Osteoblast (primary cell): ENCODE results near the gene IRX3. TPM values are rescaled to one million over a fixed set of nuclear protein-coding genes. Genes with fewer than 3 reads are reported as not detected.

ENCODE experiments used
- DNase-seq: peaks from one replicate; pipeline ENCODE4 v3.0.0; 2011; ENCODE audit warnings: low spot score, mixed read lengths; ENCODE audit not compliant: insufficient read length; ENCODE audit errors: missing footprints
- H2AFZ ChIP-seq: 2 replicates; pipeline ENCODE4 v1.6.0; 2011; ENCODE audit warnings: mild to moderate bottlenecking, low read length
- H3K27ac ChIP-seq: 2 replicates; pipeline ENCODE4 v1.5.1; 2011; ENCODE audit warnings: mild to moderate bottlenecking, low read depth, low read length, moderate library complexity
- H3K27me3 ChIP-seq: 2 replicates; pipeline ENCODE4 v1.6.0; 2012; ENCODE audit warnings: mild to moderate bottlenecking, control low read depth, inconsistent platforms, low read length, moderate library complexity; ENCODE audit not compliant: insufficient read depth
- H3K36me3 ChIP-seq: 2 replicates; pipeline ENCODE4 v1.5.1; 2011; ENCODE audit warnings: mild to moderate bottlenecking, low read length, control low read depth, moderate library complexity; ENCODE audit not compliant: insufficient read depth
- H3K4me1 ChIP-seq: 2 replicates; pipeline ENCODE4 v1.5.1; 2011; ENCODE audit warnings: mild to moderate bottlenecking, low read length, control low read depth, moderate library complexity; ENCODE audit not compliant: insufficient read depth
- H3K4me2 ChIP-seq: 2 replicates; pipeline ENCODE4 v1.6.0; 2011; ENCODE audit warnings: mild to moderate bottlenecking, low read length; ENCODE audit not compliant: insufficient read depth
- H3K4me3 ChIP-seq: fragments of 200-600 bp; sonication (generic); 3 replicates; pipeline ENCODE4 v1.5.1; 2012; ENCODE audit warnings: mild to moderate bottlenecking, low read length, inconsistent platforms; ENCODE audit not compliant: insufficient read depth
- H3K79me2 ChIP-seq: 2 replicates; pipeline ENCODE4 v1.6.0; 2012; ENCODE audit warnings: mild to moderate bottlenecking, low read length, control low read depth, inconsistent platforms; ENCODE audit not compliant: insufficient read depth
- H3K9me3 ChIP-seq: 2 replicates; pipeline ENCODE4 v1.5.1; 2011; ENCODE audit warnings: low read depth, low read length, control low read depth
- H4K20me1 ChIP-seq: 2 replicates; pipeline ENCODE4 v1.6.0; 2012; ENCODE audit warnings: mild to moderate bottlenecking, low read length, control low read depth; ENCODE audit not compliant: insufficient read depth
- total RNA-seq: library from RNA; depleted of rRNA; stranded (reverse); fragments of >200 nt; gene quantifications from 2 replicates; pipeline ENCODE4 v1.2.3, GENCODE V29; 2012
- TF ChIP-seq, protein P1 (sequence below): IDR thresholded peaks from 2 replicates; pipeline ENCODE4 v1.5.1; 2011; ENCODE audit warnings: mild to moderate bottlenecking, low read depth, low read length, moderate library complexity; ENCODE audit errors: extremely low read depth

IRX3 gene
- total RNA-seq, 1 donor: 71.7 TPM

DNA sequence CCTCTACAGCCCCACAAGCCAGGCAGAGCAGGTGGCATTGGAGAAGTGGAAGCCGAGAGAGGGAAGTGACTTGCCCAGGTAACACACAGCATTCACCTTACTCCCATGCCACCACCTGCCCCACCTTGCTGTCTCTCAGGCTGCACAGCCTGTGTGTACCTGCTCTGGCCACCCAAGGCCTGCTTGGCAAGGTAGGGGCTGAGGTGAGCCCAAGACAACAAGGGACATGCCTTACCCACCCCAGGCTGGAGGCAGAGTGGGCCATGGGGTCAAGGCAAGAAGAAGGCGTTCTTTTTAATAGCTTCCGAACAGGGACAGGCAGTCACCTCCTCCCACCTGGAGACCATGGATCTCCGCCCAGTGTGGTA lies 40.1 kb downstream of the IRX3 start:
- Histone ChIP-seq H3K4me2 (no peak overlapping the region), H3K4me3 (no peak overlapping the region), H3K27me3 (peaks cover 27% of the 10 kb centered on the region), H3K9me3 (no peaks in the 10 kb centered on the region), H3K4me1 (no peaks in the 10 kb centered on the region), H3K27ac (no peak overlapping the region), H3K79me2 (no peaks in the 10 kb centered on the region), H2AFZ (no peak overlapping the region), H3K36me3 (no peaks in the 10 kb centered on the region), H4K20me1 (no peaks in the 10 kb centered on the region)
- TF ChIP-seq, protein P1, sequence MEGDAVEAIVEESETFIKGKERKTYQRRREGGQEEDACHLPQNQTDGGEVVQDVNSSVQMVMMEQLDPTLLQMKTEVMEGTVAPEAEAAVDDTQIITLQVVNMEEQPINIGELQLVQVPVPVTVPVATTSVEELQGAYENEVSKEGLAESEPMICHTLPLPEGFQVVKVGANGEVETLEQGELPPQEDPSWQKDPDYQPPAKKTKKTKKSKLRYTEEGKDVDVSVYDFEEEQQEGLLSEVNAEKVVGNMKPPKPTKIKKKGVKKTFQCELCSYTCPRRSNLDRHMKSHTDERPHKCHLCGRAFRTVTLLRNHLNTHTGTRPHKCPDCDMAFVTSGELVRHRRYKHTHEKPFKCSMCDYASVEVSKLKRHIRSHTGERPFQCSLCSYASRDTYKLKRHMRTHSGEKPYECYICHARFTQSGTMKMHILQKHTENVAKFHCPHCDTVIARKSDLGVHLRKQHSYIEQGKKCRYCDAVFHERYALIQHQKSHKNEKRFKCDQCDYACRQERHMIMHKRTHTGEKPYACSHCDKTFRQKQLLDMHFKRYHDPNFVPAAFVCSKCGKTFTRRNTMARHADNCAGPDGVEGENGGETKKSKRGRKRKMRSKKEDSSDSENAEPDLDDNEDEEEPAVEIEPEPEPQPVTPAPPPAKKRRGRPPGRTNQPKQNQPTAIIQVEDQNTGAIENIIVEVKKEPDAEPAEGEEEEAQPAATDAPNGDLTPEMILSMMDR: no peak
- DNase-seq: no peak

DNA sequence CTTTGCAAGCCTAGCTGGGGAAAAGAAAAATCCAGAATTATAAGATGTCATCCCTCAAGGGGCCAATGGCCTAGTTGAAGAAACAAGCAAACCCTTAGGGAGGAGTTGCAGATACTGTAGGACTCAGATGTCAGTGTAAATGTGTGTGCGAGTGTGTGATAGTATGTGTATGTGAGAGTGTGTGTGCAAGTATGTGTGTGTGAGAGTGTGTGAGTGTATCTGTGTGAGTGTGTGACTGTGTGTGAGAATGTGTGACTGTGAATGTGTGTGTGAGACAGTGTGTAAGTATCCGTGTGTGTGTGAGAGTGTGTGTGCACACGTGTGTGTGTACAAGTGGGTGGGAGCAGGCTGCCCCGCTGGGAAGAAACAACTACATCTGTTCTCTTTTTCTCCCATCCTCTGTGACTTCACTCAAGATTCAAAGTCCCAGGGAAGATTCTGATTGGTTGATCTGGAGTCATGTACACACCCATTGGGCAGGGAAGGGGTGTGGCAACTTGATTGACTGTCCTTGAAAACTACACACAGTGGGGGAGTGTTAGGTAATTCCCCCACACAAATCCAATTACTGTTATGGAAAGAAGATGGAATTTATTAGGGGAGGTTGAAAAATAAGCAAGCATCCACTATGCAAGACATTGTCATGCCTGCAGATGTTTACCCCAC lies 40.7 kb downstream of the IRX3 start:
- no peaks in the 10 kb centered on the region for H3K79me2 ChIP-seq
- no peak overlapping the region for H3K4me2 ChIP-seq
- no peak overlapping the region for H2AFZ ChIP-seq
- H4K20me1 ChIP-seq: no peaks in the 10 kb centered on the region
- TF ChIP-seq, protein P1: no peak
- H3K36me3 ChIP-seq: no peaks in the 10 kb centered on the region
- peaks cover 27% of the 10 kb centered on the region for H3K27me3 ChIP-seq
- no peaks in the 10 kb centered on the region for H3K9me3 ChIP-seq
- no peak overlapping the region for H3K4me3 ChIP-seq
- no peaks in the 10 kb centered on the region for H3K4me1 ChIP-seq
- DNase-seq: no peak
- H3K27ac ChIP-seq: no peak overlapping the region

DNA sequence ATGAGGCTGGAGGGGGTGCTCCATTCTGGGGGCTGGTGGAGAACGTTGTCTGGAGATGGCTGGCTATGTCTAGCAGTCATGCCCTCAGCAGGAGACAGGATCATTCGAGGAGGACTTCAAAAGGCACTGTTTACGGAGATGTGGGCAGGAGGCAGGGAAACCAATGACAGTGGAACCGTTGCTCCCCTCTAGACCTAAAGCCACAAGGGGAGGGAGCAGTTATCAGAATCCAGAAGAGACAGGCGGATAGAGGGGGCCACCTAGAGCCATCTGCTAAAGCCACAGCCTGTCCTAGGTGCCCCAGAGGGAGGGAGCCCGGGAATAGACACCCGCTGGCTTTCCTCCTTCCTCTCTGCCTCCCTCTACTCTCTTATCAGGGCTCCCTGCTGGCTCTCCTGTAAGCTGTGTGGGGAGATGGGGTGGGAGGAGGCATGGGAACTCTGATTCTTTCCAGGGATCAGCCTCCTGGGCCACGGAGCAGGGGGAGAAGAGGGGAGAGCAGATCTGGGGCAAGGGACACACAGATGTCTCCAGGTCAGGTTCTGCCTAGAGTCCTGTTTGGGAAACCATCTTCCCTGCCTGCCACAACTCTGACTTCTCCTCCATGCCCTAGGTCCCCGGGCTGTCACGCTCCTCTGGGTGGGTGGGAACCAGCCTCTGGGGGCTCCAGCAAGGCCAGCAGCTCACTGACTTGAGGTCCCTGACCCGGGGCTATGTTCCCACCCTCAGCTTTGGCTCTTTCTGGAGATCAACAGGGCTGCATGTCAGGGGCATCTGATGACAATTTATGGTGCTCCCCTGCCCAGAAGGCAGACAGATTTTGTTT lies 42.3 kb downstream of the IRX3 start:
- H3K4me1 ChIP-seq: no peaks in the 10 kb centered on the region
- H3K4me2 ChIP-seq: no peak overlapping the region
- H3K27ac ChIP-seq: no peak overlapping the region
- no peak overlapping the region for H2AFZ ChIP-seq
- H3K9me3 ChIP-seq: no peaks in the 10 kb centered on the region
- H3K4me3 ChIP-seq: no peak overlapping the region
- TF ChIP-seq, protein P1: no peak
- peaks cover 20% of the 10 kb centered on the region for H3K27me3 ChIP-seq
- H3K36me3 ChIP-seq: no peaks in the 10 kb centered on the region
- no peaks in the 10 kb centered on the region for H4K20me1 ChIP-seq
- DNase-seq: peak; percentile 74
- H3K79me2 ChIP-seq: no peaks in the 10 kb centered on the region

DNA sequence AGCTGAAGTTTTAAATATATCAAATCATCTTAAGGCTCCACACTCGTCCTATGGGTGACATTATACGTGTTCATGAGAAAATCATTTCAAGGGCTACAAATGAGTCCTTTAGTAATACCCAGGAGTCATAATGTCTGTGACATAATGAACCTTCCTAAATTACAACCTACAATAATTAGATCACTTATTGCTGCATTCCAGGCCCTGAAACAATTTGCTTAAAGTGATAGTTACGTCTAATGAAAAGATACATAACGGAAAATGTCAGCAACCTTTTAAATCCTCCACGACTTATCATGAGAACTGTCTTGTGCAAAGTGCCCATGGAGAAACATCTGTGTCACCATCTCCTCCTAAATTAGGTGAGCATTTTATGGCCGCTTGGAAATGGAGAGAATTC lies 43.4 kb downstream of the IRX3 start:
- no peaks in the 10 kb centered on the region for H4K20me1 ChIP-seq
- no peak overlapping the region for H3K4me2 ChIP-seq
- TF ChIP-seq, protein P1: no peak
- no peaks in the 10 kb centered on the region for H3K36me3 ChIP-seq
- peaks cover 17% of the 10 kb centered on the region for H3K27me3 ChIP-seq
- H3K4me1 ChIP-seq: no peaks in the 10 kb centered on the region
- no peak overlapping the region for H3K27ac ChIP-seq
- H2AFZ ChIP-seq: no peak overlapping the region
- no peaks in the 10 kb centered on the region for H3K9me3 ChIP-seq
- no peaks in the 10 kb centered on the region for H3K79me2 ChIP-seq
- H3K4me3 ChIP-seq: no peak overlapping the region
- DNase-seq: no peak
